ENCODE results near the gene AMER1. TPM values are rescaled to one million over a fixed set of nuclear protein-coding genes. Genes with fewer than 3 reads are reported as not detected.
A peak's percentile ranks its signal among the peaks of the same experiment; 100 is the strongest.
"Not testable (repeated sequence)": the region's sequence is repeated elsewhere in the genome, so short reads cannot be mapped to it uniquely, and the experiment has no call there.

AMER1 gene
- 8.5 TPM for polyA plus RNA-seq (ENCODE audit: insufficient read length)
- long read RNA-seq, donor 1, full-length matches to known transcripts, result 4 of 4 reads
- long read RNA-seq, donor 1, partial matches to known transcripts, result 0 of 4 reads
- long read RNA-seq, donor 1, other reads (novel, unspliced or antisense), result 0 of 4 reads
- long read RNA-seq, donor 2, full-length matches to known transcripts, result 1 of 1 reads
- long read RNA-seq, donor 2, partial matches to known transcripts, result 0 of 1 reads
- long read RNA-seq, donor 2, other reads (novel, unspliced or antisense), result 0 of 1 reads
- long read RNA-seq, donor 3, full-length matches to known transcripts, result 2 of 2 reads
- long read RNA-seq, donor 3, partial matches to known transcripts, result 0 of 2 reads
- long read RNA-seq, donor 3, other reads (novel, unspliced or antisense), result 0 of 2 reads
- long read RNA-seq, donor 4, result 0 reads
- long read RNA-seq, donor 5, full-length matches to known transcripts, result 2 of 2 reads
- long read RNA-seq, donor 5, partial matches to known transcripts, result 0 of 2 reads
- long read RNA-seq, donor 5, other reads (novel, unspliced or antisense), result 0 of 2 reads
- long read RNA-seq, donor 6, full-length matches to known transcripts, result 4 of 4 reads
- long read RNA-seq, donor 6, partial matches to known transcripts, result 0 of 4 reads
- long read RNA-seq, donor 6, other reads (novel, unspliced or antisense), result 0 of 4 reads
- long read RNA-seq, donor 7, full-length matches to known transcripts, result 1 of 1 reads
- long read RNA-seq, donor 7, partial matches to known transcripts, result 0 of 1 reads
- long read RNA-seq, donor 7, other reads (novel, unspliced or antisense), result 0 of 1 reads
- long read RNA-seq, donor 8, full-length matches to known transcripts, result 2 of 2 reads
- long read RNA-seq, donor 8, partial matches to known transcripts, result 0 of 2 reads
- long read RNA-seq, donor 8, other reads (novel, unspliced or antisense), result 0 of 2 reads

DNA sequence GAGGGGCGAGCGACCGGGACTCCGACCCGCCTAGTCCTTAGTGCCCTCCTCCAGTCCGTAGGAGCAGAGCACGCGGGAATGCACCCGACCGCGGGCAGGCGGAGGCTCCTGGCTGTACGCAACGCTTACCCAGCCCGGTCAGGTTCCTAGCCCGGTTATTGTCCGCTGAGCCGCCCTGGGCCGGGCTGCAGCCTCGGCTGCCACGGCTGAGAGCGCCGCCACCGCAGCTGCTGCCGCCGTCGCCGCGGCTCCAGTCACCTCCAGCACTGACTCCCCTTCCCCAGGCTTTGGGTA lies at the start of gene AMER1:
Gene AMER1, minus strand, starts transcription at position 268 of the 294 bp plus-strand sequence. CDS start 12,422 bp downstream, outside the sequence.
- DNase-seq, result no peak

GRCh38 chrX:64230123-64230970 lies 24.8 kb upstream of the AMER1 start, which contains the start of gene ASB12:
Gene ASB12 (minus strand): TSS chrX:64230607. CDS start chrX:64225650, 4,957 bp downstream.
- no peak for DNase-seq

DNA sequence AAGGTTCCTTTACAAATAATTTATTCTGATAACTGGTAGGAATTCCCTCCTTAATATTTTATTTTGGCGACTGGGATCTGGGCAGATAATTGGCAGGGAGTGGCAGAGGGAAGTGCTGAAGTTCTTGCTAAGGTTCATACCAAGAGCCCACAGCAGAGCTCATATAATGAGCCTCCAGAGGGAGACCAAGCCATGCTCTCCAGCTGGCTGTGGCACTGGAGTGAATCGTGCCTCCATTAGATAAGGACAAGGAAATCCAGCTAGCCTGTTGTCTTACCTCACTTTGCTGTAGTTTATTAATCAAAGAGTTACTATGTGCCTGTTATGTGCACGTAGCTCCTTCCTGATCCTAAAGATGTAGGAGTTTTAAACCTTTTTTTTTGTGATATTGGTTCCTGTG lies 23.6 kb upstream of the AMER1 start:
- DNase-seq, result no peak

DNA sequence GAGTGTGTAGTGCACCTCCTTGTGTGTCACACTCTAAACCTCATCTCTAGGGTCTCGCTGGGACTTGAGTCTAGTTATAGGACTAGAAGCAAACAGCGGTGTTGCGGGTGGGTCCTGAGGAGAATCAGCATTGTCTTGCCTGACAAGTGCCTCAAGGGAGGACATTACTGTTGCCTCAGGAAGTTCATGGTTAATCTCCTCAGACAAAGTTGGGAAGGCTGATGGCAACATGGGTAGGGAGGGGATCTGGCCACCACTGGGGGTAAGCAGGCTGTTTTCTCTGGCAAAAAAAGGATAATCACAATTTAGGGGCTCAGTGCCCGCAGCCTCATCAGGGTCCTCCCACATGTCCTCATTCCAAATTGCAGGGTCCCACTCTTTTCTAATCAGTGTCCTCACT lies 12.5 kb upstream of the AMER1 start:
- no peak for DNase-seq

DNA sequence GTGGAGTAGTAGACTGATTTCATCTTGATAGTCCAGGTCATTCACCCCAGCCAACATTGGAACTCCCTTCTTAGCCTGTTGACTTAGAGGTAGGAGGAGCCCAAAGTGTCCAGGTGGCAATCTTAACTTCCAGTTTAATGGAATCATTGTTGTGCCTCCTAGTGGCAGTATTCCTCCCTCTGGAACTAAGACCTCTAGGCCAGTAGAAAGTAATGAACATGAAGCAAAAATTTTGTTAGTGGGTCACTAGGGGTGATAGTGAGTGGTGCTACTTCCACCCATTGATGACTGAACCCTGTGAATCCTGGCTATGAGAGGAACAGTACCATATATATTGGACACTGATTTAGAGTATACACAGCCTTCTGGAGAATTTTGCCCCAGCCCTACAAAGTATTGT lies 8.5 kb upstream of the AMER1 start:
- not testable (repeated sequence) for DNase-seq

- no peak for DNase-seq
Measured at GRCh38 chrX:64206556-64207162, 1.2 kb upstream of the AMER1 start.

GRCh38 chrX:64205735-64206501 lies 410 bp upstream of the AMER1 start:
- DNase-seq, result peak; percentile 93

- DNase-seq, result no peak
Measured at GRCh38 chrX:64204701-64205440, 637 bp downstream of the AMER1 start.

GRCh38 chrX:64204252-64204651 lies 1.3 kb downstream of the AMER1 start:
- DNase-seq, result no peak

DNA sequence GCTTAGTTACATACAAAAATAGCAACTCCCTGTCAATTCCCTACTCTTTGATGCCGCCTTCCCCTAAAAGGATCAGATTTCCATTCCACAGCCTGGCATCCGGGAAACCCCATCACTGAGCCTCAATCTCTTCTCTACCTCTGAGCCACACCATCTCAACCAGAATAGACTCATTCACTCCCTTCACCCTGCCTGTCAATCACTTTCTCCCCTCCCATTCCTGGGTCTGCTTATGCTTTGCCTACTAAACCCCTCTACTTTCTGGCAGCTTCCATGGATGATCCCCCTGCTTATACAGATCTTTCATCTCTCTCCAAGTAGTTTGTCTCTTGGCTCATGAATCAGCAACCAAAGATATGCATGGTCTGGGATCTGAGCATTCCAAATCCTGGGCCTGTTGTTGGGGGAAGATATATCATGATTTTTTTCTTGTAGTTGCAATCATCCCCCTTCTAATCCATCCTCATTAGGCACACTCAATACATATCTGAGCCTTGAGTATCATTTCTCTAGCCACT lies 2.6 kb downstream of the AMER1 start:
- DNase-seq, result no peak

GRCh38 chrX:64198036-64198435 lies 7.5 kb downstream of the AMER1 start:
- no peak for DNase-seq

DNA sequence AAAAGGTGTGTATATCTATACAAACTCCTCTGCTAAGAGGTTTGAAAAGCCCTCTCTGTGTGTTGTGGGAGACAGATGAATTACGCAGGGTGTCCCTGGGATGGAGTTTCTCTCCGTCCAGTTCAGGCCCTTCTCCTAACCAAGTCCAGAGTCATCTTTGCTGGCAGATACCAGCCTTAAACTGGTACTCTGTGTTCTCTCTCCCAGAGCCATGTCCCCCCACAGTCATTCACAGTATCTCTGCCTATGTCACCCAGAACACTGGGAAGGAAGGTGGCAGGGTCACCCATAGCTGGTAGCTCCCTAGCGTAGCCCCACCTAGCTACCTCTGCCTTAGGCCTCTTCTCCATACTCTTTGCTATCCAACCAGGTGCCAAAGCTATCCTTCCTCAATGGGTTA lies 8.9 kb downstream of the AMER1 start:
- no peak for DNase-seq

- no peak for DNase-seq
Measured at GRCh38 chrX:64195862-64196261, 9.6 kb downstream of the AMER1 start.

DNA sequence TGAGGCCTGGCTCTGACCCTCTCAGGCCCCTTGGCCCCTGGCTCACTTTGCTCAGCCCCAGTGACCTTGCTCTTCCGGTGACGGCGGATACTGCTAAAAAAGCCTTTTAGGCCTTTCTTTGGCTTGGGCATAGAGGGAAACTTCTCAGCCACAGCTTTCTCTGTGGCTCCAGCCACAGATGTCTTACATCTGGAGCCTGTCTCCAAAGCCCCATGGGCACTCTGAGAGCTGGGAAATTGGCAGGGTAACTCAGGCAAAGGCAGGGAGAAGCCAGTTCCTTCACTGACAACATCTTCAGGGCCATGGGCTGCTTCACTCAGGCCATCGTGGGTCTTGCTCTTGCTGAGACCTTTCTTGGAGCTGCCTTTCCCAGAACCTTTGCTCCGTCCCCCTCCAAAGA lies 12.8 kb downstream of the AMER1 start:
- no peak for DNase-seq

GRCh38 chrX:64192040-64192439 lies 13.5 kb downstream of the AMER1 start:
- no peak for DNase-seq

DNA sequence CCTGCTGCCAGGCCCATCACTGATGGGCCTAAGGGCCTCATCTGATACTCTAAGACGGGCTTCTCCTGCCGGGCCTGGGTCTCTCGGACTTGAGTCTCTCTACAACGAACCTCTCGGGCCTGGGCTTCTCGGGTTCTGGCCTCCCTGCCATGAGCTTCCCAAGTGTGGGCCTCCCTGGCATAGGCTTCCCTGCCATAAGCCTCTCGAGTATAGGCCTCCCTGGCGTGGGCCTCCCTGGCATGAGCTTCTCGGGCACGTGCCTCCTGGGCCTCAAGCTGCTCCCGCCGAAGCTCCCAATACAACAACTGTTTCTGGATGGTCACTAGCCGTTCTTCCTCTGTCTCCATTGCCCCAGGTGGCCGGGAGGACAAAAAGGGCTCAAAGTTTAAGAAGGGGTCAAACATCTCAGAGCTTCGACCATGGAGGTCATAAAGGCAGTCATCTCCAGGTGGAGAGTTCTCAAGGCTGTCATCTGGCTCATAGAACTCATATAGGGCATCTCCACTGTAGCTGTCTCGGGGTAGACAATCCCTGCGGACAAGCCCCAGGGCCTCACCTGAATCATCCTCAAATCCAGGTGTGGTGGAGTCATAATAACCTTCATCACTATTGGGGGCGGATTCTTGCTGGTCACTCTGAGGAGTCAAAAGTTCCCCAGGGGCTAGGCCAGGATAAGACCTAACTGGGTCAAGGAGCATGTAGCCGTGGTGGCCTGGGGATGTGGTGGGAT lies 14.1 kb downstream of the AMER1 start:
- DNase-seq, result no peak

DNA sequence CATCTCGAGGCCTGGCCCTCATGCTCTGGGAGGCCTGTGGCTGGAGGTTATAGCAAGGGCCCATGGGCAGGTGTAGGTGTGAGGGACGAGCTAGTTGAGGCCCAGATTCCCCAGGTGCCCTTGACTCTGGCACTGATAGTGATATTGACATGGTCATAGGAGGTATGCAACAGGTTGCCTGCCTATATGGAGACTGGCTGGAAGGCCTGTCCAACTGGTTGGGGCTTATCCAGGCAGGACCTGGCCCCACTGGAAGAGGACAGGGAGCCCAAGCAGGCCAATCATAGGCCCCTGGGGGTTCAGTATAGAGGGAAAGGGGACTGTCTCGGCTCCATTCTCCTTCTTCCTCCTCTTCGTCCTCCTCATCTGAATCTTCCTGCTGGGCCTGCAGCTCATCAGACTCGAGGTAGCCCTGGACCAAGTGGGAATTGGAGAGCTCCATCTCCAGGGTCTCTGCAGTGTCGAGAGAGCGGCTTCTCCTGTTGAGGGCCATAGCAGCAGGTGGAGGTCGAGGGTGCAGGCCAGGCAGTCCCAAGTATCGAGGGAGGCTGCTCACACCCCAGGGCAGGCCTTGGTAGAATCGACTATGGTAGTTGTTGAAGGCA lies 15.3 kb downstream of the AMER1 start:
- DNase-seq, result no peak

DNA sequence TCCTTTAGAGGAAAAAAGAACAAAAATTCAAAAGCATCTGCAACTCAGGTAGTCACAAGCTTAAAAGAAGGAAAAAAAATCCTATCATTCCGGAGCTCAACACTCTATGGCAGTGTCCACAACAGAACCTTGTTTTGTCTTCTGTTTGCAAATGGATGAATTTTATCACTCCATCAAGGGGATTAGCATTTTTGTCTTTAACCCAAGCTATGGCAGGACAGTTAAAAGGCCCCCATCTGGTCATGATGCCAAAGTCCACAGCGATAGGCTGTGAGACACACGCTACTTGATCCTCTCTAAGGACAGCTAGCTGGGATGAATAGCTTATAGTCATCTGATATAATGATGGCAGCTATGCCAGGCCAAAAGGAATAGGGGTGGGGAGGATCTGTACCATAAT lies 16.6 kb downstream of the AMER1 start:
- no peak for DNase-seq

DNA sequence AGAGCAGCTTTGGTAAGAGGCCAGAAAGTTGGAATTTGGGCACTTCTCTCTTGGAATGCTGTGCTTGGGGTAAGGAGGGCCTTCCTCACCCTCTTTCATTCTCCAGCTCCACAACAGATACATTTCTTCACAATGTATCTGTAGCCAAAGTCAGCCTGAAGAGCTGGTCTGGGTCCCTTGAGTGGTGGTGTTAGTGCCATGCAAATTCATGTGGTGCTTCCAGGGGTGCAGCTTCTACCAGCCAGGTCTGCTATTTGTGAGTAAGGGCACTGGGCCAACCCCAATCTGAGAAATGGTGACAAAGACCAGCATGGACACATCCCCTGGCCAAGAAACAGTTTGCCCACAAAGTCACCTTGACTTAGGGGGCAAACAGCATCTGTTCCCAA lies 17.8 kb downstream of the AMER1 start:
- DNase-seq, result no peak
